GM19099 (cell line): Measurements from ENCODE around the gene SNX6.

Source experiments
- POLR2A ChIP-seq: IDR thresholded peaks from 3 replicates; pipeline ENCODE4 v1.6.1; 2011; ENCODE audit warnings: low read depth; ENCODE audit not compliant: insufficient read length; ENCODE audit errors: extremely low read depth

Gene SNX6

GRCh38 chr14:34642595-34642994 lies 12.6 kb upstream of the SNX6 start:
- no peak for TF ChIP-seq POLR2A

- no peak for TF ChIP-seq POLR2A
Measured at GRCh38 chr14:34640826-34641225, 10.9 kb upstream of the SNX6 start.

GRCh38 chr14:34633742-34634141 lies 3.8 kb upstream of the SNX6 start:
- no peak for TF ChIP-seq POLR2A

GRCh38 chr14:34632411-34632978 lies 2.5 kb upstream of the SNX6 start:
- no peak for TF ChIP-seq POLR2A

GRCh38 chr14:34629344-34629656 lies 648 bp downstream of the SNX6 start:
- no peak for TF ChIP-seq POLR2A

GRCh38 chr14:34628681-34629135 lies 1.2 kb downstream of the SNX6 start:
- TF ChIP-seq POLR2A: no peak

GRCh38 chr14:34623506-34623905 lies 6.4 kb downstream of the SNX6 start:
- TF ChIP-seq POLR2A: no peak

GRCh38 chr14:34620839-34621238 lies 9.1 kb downstream of the SNX6 start:
- no peak for TF ChIP-seq POLR2A

- TF ChIP-seq POLR2A: no peak
Measured at GRCh38 chr14:34620115-34620514, 9.8 kb downstream of the SNX6 start.

GRCh38 chr14:34619471-34619870 lies 10.5 kb downstream of the SNX6 start:
- no peak for TF ChIP-seq POLR2A

- no peak for TF ChIP-seq POLR2A
Measured at GRCh38 chr14:34616360-34616759, 13.6 kb downstream of the SNX6 start.

GRCh38 chr14:34615507-34615906 lies 14.4 kb downstream of the SNX6 start:
- no peak for TF ChIP-seq POLR2A

GRCh38 chr14:34614638-34615037 lies 15.3 kb downstream of the SNX6 start:
- no peak for TF ChIP-seq POLR2A

GRCh38 chr14:34610101-34610500 lies 19.8 kb downstream of the SNX6 start:
- no peak for TF ChIP-seq POLR2A

- no peak for TF ChIP-seq POLR2A
Measured at GRCh38 chr14:34605461-34605860, 24.5 kb downstream of the SNX6 start.

- TF ChIP-seq POLR2A: no peak
Measured at GRCh38 chr14:34604995-34605394, 25.0 kb downstream of the SNX6 start.

GRCh38 chr14:34596891-34597290 lies 33.1 kb downstream of the SNX6 start:
- no peak for TF ChIP-seq POLR2A
